Naive thymus-derived CD4-positive, alpha-beta T cell (primary cell): ENCODE results near the gene UGT1A8. TPM values are rescaled to one million over a fixed set of nuclear protein-coding genes. Genes with fewer than 3 reads are reported as not detected.
"Not testable (repeated sequence)": the region's sequence is repeated elsewhere in the genome, so short reads cannot be mapped to it uniquely, and the experiment has no call there.

ENCODE experiments used
- ATAC-seq: fragments of 150-1000 bp; cut with Tn5 transposase; 2 replicates; pipeline ENCODE4 v1.10.0; 2021; ENCODE audit warnings: mild to moderate bottlenecking, moderate library complexity
- CTCF ChIA-PET: fragments of 350-600 bp; sonication (Branson Sonifier 250); formaldehyde crosslinking; loops from one replicate; lab custom pipeline; 2021; ENCODE audit warnings: antibody characterized with exemption; lab: Charles Lee
- POLR2A ChIA-PET: fragments of 350-600 bp; sonication (Branson Sonifier 250); formaldehyde crosslinking; loops from one replicate; lab custom pipeline; 2021; ENCODE audit warnings: antibody characterized with exemption, inconsistent platforms; lab: Charles Lee
- DNase-seq, 9 donors: peaks; one replicate each; pipeline versions ENCODE4 v3.0.0 to v3.0.0-alpha.2; 2020 to 2022; ENCODE audit warnings: mixed read lengths in 1 of 9
- H3K27ac ChIP-seq: one replicate; pipeline ENCODE4 v1.7.0; 2013; ENCODE audit warnings: mild to moderate bottlenecking, low read depth, low read length, moderate library complexity
- H3K27me3 ChIP-seq, 2 donors: one replicate each; pipeline ENCODE4 v1.7.0; 2013; ENCODE audit warnings: low read length in 2 of 2, mild to moderate bottlenecking in 2 of 2, moderate library complexity in 2 of 2; ENCODE audit not compliant: control insufficient read depth in 2 of 2, insufficient read depth in 2 of 2
- H3K36me3 ChIP-seq, 3 experiments: 1 replicate in 2 of 3; 2 replicates in 1 of 3; pipeline ENCODE4 v1.7.0; 2013; ENCODE audit warnings: low read length in 3 of 3, mild to moderate bottlenecking in 3 of 3, moderate library complexity in 1 of 3; ENCODE audit not compliant: insufficient read depth in 3 of 3, control insufficient read depth in 2 of 3
- H3K4me1 ChIP-seq, 2 donors: one replicate each; pipeline ENCODE4 v1.7.0; 2013; ENCODE audit warnings: low read length in 2 of 2, mild to moderate bottlenecking in 2 of 2, moderate library complexity in 1 of 2; ENCODE audit not compliant: control insufficient read depth in 2 of 2, insufficient read depth in 2 of 2
- H3K4me3 ChIP-seq: 2 replicates; pipeline ENCODE4 v1.7.0; 2013; ENCODE audit warnings: mild to moderate bottlenecking, low read length
- H3K9me3 ChIP-seq, 3 experiments: 1 replicate in 2 of 3; 2 replicates in 1 of 3; pipeline ENCODE4 v1.7.0; 2013; ENCODE audit warnings: low read length in 3 of 3; ENCODE audit not compliant: control insufficient read depth in 2 of 3
- H3K27ac Mint-ChIP-seq, 9 donors: one replicate each; pipeline ENCODE4 v1.8.0; 2020 to 2022; ENCODE audit warnings: mixed read lengths in 9 of 9, mild to moderate bottlenecking in 8 of 9, moderate library complexity in 5 of 9, inconsistent platforms in 2 of 9
- H3K27me3 Mint-ChIP-seq, 5 donors: one replicate each; pipeline ENCODE4 v1.8.0; 2021 to 2022; ENCODE audit warnings: mixed read lengths in 5 of 5, mild to moderate bottlenecking in 1 of 5
- H3K36me3 Mint-ChIP-seq, 5 donors: one replicate each; pipeline ENCODE4 v1.8.0; 2020 to 2022; ENCODE audit warnings: mixed read lengths in 5 of 5, mild to moderate bottlenecking in 3 of 5, inconsistent platforms in 1 of 5
- H3K4me1 Mint-ChIP-seq, 7 donors: one replicate each; pipeline ENCODE4 v1.8.0; 2020 to 2022; ENCODE audit warnings: mixed read lengths in 7 of 7, mild to moderate bottlenecking in 3 of 7, inconsistent platforms in 1 of 7
- H3K4me3 Mint-ChIP-seq, 10 donors: one replicate each; pipeline ENCODE4 v1.8.0; 2020 to 2022; ENCODE audit warnings: mild to moderate bottlenecking in 10 of 10, mixed read lengths in 10 of 10, moderate library complexity in 6 of 10, inconsistent platforms in 2 of 10
- H3K9me3 Mint-ChIP-seq, 11 donors: one replicate each; pipeline ENCODE4 v1.8.0; 2020 to 2022; ENCODE audit warnings: mixed read lengths in 11 of 11, mild to moderate bottlenecking in 4 of 11, inconsistent platforms in 1 of 11, moderate library complexity in 1 of 11
- intact Hi-C, 2 donors: fragments of 100-400 bp; cut with micrococcal nuclease; formaldehyde crosslinking; loops; one replicate each; pipeline ENCODE4 v1.15.1; 2023
- polyA plus RNA-seq, 2 donors: library from polyadenylated mRNA; unstranded; fragments of 300-500 nt; fragmentation: Illumina TruSeq; gene quantifications; one replicate each; pipeline ENCODE4 v1.2.3, GENCODE V29; 2021
- total RNA-seq, 6 experiments: library from RNA in 5 of 6; stranded (reverse) in 5 of 6; gene quantifications; 1 replicate in 5 of 6; 2 replicates in 1 of 6; pipeline ENCODE4 v1.2.3 and lab custom pipeline; 2021 to 2026

The UGT1A8 gene
- total and polyA plus RNA-seq, 7 experiments from 2014 or later: not detected

GRCh38 chr2:233698740-233699139 is 81.3 kb downstream of the UGT1A8 start:
- peaks cover 0 to 2% (median 0%) of the 10 kb centered on the region in 11 donors for H3K9me3 Mint-ChIP-seq
- no peak overlapping the region for H3K4me3 Mint-ChIP-seq
- ATAC-seq (no peak), DNase-seq (no peak)
- intact Hi-C loops: no loop called here
- peaks cover 0 to 3% (median 0%) of the 10 kb centered on the region in 5 donors for H3K36me3 Mint-ChIP-seq
- Histone ChIP-seq H3K4me3 (no peak overlapping the region), H3K27me3 (no peaks in the 10 kb centered on the region), H3K27ac (no peak overlapping the region), H3K36me3 (no peaks in the 10 kb centered on the region), H3K4me1 (no peaks in the 10 kb centered on the region), H3K9me3 (no peaks in the 10 kb centered on the region)
- no peak overlapping the region for H3K27ac Mint-ChIP-seq
- POLR2A ChIA-PET: no interaction called here
- CTCF ChIA-PET: no interaction called here
- H3K4me1 Mint-ChIP-seq: no peaks in the 10 kb centered on the region
- peaks cover 7 to 30% (median 12%) of the 10 kb centered on the region in 5 donors for H3K27me3 Mint-ChIP-seq

GRCh38 chr2:233699424-233700027 is 82.1 kb downstream of the UGT1A8 start:
- peaks cover 0 to 8% (median 3%) of the 10 kb centered on the region in 11 donors for H3K9me3 Mint-ChIP-seq
- H3K27ac Mint-ChIP-seq: peak overlapping the region in 1 of 9 donors; percentile 9
- no peak for ATAC-seq
- no peaks in the 10 kb centered on the region for H3K27me3 ChIP-seq
- H3K4me1 ChIP-seq: no peaks in the 10 kb centered on the region
- H3K27ac ChIP-seq: no peak overlapping the region
- peaks cover 0 to 5% (median 3%) of the 10 kb centered on the region in 5 donors for H3K36me3 Mint-ChIP-seq
- no peaks in the 10 kb centered on the region for H3K9me3 ChIP-seq
- intact Hi-C loops: no loop called here
- POLR2A ChIA-PET: no interaction called here
- no peaks in the 10 kb centered on the region for H3K4me1 Mint-ChIP-seq
- no peaks in the 10 kb centered on the region for H3K36me3 ChIP-seq
- DNase-seq: no peak
- H3K27me3 Mint-ChIP-seq: peaks cover 12 to 33% (median 14%) of the 10 kb centered on the region in 5 donors
- H3K4me3 Mint-ChIP-seq: no peak overlapping the region
- no peak overlapping the region for H3K4me3 ChIP-seq
- CTCF ChIA-PET: interaction anchor here (0.7 kb wide), 1 partner anchor 1139 kb away, joined by 4 read pairs; no protein-coding TSS in a partner anchor

- ATAC-seq (peak; percentile 53), DNase-seq (no peak)
- Histone ChIP-seq H3K9me3 (no peaks in the 10 kb centered on the region), H3K4me1 (no peaks in the 10 kb centered on the region), H3K4me3 (no peak overlapping the region), H3K36me3 (no peaks in the 10 kb centered on the region), H3K27ac (no peak overlapping the region), H3K27me3 (no peaks in the 10 kb centered on the region)
- no peak overlapping the region for H3K4me3 Mint-ChIP-seq
- ChIA-PET CTCF (no interaction called here), POLR2A (no interaction called here)
- peaks cover 0 to 5% (median 3%) of the 10 kb centered on the region in 5 donors for H3K36me3 Mint-ChIP-seq
- no peaks in the 10 kb centered on the region for H3K4me1 Mint-ChIP-seq
- H3K27ac Mint-ChIP-seq: no peak overlapping the region
- intact Hi-C loops: no loop called here
- H3K9me3 Mint-ChIP-seq: peaks cover 0 to 10% (median 3%) of the 10 kb centered on the region in 11 donors
- H3K27me3 Mint-ChIP-seq: peaks cover 12 to 33% (median 14%) of the 10 kb centered on the region in 5 donors
Measured at GRCh38 chr2:233700028-233700635, 82.7 kb downstream of the UGT1A8 start.

- CTCF ChIA-PET, H3K27ac ChIP-seq, H3K27me3 ChIP-seq, H3K4me3 ChIP-seq, ATAC-seq, intact Hi-C loops, H3K36me3 Mint-ChIP-seq, POLR2A ChIA-PET, H3K4me1 ChIP-seq, H3K27ac Mint-ChIP-seq, H3K9me3 ChIP-seq, DNase-seq, H3K36me3 ChIP-seq, H3K4me3 Mint-ChIP-seq, H3K4me1 Mint-ChIP-seq: not testable (repeated sequence)
- Mint-ChIP-seq H3K27me3 (peaks cover 12 to 33% (median 14%) of the 10 kb centered on the region in 5 donors), H3K9me3 (peaks cover 0 to 10% (median 3%) of the 10 kb centered on the region in 11 donors)
Measured at GRCh38 chr2:233700842-233701241, 83.4 kb downstream of the UGT1A8 start.

GRCh38 chr2:233702238-233702637 is 84.8 kb downstream of the UGT1A8 start:
- Mint-ChIP-seq H3K4me1 (no peaks in the 10 kb centered on the region), H3K9me3 (peaks cover 0 to 10% (median 3%) of the 10 kb centered on the region in 11 donors), H3K36me3 (peaks cover 0 to 5% (median 0%) of the 10 kb centered on the region in 5 donors), H3K27me3 (peaks cover 12 to 25% (median 14%) of the 10 kb centered on the region in 5 donors), H3K4me3 (no peak overlapping the region), H3K27ac (no peak overlapping the region)
- Histone ChIP-seq H3K27ac (no peak overlapping the region), H3K4me3 (no peak overlapping the region), H3K4me1 (no peaks in the 10 kb centered on the region), H3K9me3 (no peaks in the 10 kb centered on the region), H3K36me3 (no peaks in the 10 kb centered on the region), H3K27me3 (peaks cover 0 to 4% of the 10 kb centered on the region in 2 donors)
- intact Hi-C loops: no loop called here
- DNase-seq: no peak
- ATAC-seq: no peak
- ChIA-PET CTCF (no interaction called here), POLR2A (no interaction called here)

- ChIA-PET CTCF (no interaction called here), POLR2A (no interaction called here)
- no peaks in the 10 kb centered on the region for H3K9me3 ChIP-seq
- H3K4me3 Mint-ChIP-seq: no peak overlapping the region
- DNase-seq (no peak), ATAC-seq (no peak)
- no peak overlapping the region for H3K27ac ChIP-seq
- H3K9me3 Mint-ChIP-seq: peaks cover 0 to 10% (median 3%) of the 10 kb centered on the region in 11 donors
- H3K27me3 Mint-ChIP-seq: peaks cover 9 to 32% (median 14%) of the 10 kb centered on the region in 5 donors
- no peaks in the 10 kb centered on the region for H3K4me1 Mint-ChIP-seq
- H3K27ac Mint-ChIP-seq: no peak overlapping the region
- peaks cover 0 to 7% of the 10 kb centered on the region in 2 donors for H3K27me3 ChIP-seq
- H3K4me1 ChIP-seq: no peaks in the 10 kb centered on the region
- intact Hi-C loops: no loop called here
- no peaks in the 10 kb centered on the region for H3K36me3 ChIP-seq
- H3K36me3 Mint-ChIP-seq: peaks cover 0 to 5% (median 0%) of the 10 kb centered on the region in 5 donors
- H3K4me3 ChIP-seq: no peak overlapping the region
Measured at GRCh38 chr2:233705911-233706506, 88.6 kb downstream of the UGT1A8 start.
